Esophagus squamous epithelium (tissue), 5 donors: ENCODE data around the gene ADGRB3. TPM values are rescaled to one million over a fixed set of nuclear protein-coding genes. Genes with fewer than 3 reads are reported as not detected.
A peak's percentile ranks its signal among the peaks of the same experiment; 100 is the strongest.

Source experiments
- DNase-seq: peaks from one replicate; lab custom pipeline; 2025; lab: John Stamatoyannopoulos, UW
- H3K27ac ChIP-seq, 4 donors: fragments of 200-600 bp; sonication (generic); one replicate each; pipeline ENCODE4 v1.5.1; 2016 to 2019; ENCODE audit warnings: mild to moderate bottlenecking in 1 of 4
- H3K27me3 ChIP-seq, 4 donors: fragments of 200-600 bp; sonication (generic); 1 replicate in 3 of 4; 2 replicates in 1 of 4; pipeline versions ENCODE4 v1.5.1 to v1.6.0; 2017 to 2021; ENCODE audit warnings: antibody characterized with exemption in 1 of 4
- H3K36me3 ChIP-seq, 3 donors: fragments of 200-600 bp; sonication (generic); one replicate each; pipeline ENCODE4 v1.5.1; 2016 to 2019
- H3K4me1 ChIP-seq, 3 donors: fragments of 200-600 bp; sonication (generic); one replicate each; pipeline ENCODE4 v1.5.1; 2017 to 2019
- H3K4me3 ChIP-seq, 4 donors: fragments of 200-600 bp; sonication (generic); 1 replicate in 3 of 4; 2 replicates in 1 of 4; pipeline ENCODE4 v1.5.1; 2016 to 2019; ENCODE audit warnings: mild to moderate bottlenecking in 2 of 4, moderate library complexity in 1 of 4
- H3K9me3 ChIP-seq, 3 donors: fragments of 200-600 bp; sonication (generic); one replicate each; pipeline ENCODE4 v1.5.1; 2016 to 2019
- POLR2A ChIP-seq, 4 donors: fragments of 450-650 bp; IDR thresholded peaks; one replicate each; pipeline ENCODE4 v1.6.1; 2017; ENCODE audit warnings: antibody characterized with exemption in 4 of 4, mild to moderate bottlenecking in 4 of 4, moderate library complexity in 3 of 4
- WGBS, 2 donors: methylation state at CpG; one replicate each; pipeline ENCODE4 v1.1.5; 2018; 5-methylcytosine and 5-hydroxymethylcytosine counted together
- intact Hi-C: fragments of 100-400 bp; cut with DNase I; formaldehyde crosslinking; loops from one replicate; pipeline ENCODE4 v1.15.0; 2022
- total RNA-seq, 4 donors: library from RNA; depleted of rRNA; stranded (reverse); fragments of >200 nt; gene quantifications; one replicate each; pipeline ENCODE4 v1.1.0, GENCODE V29; 2016
- TF ChIP-seq, protein P1 (sequence below), 6 experiments: fragments of 450-650 bp in 4 of 6; fragments of 200-600 bp in 2 of 6; sonication (generic) in 2 of 6; IDR thresholded peaks; one replicate each; pipeline ENCODE4 v1.5.1; 2016 to 2019; ENCODE audit warnings: antibody characterized with exemption in 6 of 6, mild to moderate bottlenecking in 4 of 6, moderate library complexity in 4 of 6
- donor health status: DM: yes; HTN: yes; CAD: no.

The ADGRB3 gene
- total RNA-seq, 4 donors from 2014 or later: 0.04 to 1.1 (median 0.32) TPM

DNA sequence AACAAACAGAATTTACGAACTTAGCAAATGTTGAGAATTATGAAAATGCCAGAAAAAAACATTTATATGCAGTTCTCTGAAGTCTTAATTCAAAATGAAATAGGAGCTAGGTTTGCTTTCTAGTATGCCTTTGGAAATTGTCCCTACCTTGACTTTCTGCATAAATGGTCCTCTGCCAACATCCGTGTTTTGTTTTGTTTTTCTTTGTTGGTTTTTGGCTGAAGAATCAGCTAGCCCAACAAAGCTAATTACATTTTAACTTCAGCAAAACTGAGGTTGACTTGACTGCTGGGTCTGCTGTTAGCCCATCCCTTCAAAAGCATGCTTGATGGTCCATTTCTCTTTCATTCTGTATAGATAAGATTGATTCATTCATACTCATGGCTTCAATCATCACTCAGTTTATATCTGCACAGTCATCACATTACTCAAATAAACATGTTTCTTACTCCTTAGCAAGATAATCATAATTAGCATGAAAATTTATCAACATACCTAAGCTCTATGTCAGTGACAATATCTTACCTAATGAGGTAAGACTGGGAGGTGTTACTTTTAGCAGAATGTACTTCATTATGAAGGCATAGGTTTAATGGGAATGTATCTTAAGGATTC, 76.4 kb downstream of the ADGRB3 start:
- no peaks in the 10 kb centered on the region for H3K36me3 ChIP-seq
- no peak overlapping the region for H3K4me3 ChIP-seq
- H3K4me1 ChIP-seq: no peaks in the 10 kb centered on the region
- no peaks in the 10 kb centered on the region for H3K9me3 ChIP-seq
- WGBS, 2 donors: 48 to 54% methylated on average over 2 of the region's 2 CpGs
- intact Hi-C loops: no loop called here
- H3K27ac ChIP-seq: no peak overlapping the region
- no peak for DNase-seq
- no peak for TF ChIP-seq POLR2A (IDR thresholded peaks at IDR 0.05)
- TF ChIP-seq, protein P1, sequence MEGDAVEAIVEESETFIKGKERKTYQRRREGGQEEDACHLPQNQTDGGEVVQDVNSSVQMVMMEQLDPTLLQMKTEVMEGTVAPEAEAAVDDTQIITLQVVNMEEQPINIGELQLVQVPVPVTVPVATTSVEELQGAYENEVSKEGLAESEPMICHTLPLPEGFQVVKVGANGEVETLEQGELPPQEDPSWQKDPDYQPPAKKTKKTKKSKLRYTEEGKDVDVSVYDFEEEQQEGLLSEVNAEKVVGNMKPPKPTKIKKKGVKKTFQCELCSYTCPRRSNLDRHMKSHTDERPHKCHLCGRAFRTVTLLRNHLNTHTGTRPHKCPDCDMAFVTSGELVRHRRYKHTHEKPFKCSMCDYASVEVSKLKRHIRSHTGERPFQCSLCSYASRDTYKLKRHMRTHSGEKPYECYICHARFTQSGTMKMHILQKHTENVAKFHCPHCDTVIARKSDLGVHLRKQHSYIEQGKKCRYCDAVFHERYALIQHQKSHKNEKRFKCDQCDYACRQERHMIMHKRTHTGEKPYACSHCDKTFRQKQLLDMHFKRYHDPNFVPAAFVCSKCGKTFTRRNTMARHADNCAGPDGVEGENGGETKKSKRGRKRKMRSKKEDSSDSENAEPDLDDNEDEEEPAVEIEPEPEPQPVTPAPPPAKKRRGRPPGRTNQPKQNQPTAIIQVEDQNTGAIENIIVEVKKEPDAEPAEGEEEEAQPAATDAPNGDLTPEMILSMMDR (IDR thresholded peaks at IDR 0.05): no peak
- H3K27me3 ChIP-seq: no peaks in the 10 kb centered on the region

DNA sequence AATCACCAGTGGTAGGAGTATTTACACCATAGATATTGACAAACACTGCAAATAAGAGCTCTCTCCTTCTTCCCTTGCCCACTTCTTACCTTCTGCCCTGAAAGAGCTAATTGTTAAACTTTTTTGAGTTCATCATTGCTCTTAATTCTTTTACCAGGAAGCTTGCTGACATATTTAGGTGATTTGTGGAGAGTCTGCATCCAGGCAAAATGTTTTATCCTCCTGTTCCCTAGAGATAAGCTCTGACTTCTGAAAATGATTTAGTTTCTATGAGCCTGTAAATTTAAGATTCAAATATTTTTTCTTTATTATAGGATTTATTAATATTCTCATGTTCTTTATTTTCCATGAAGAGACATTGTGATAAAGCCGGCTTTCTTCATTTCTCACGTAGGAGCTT, 81.5 kb downstream of the ADGRB3 start:
- WGBS, 2 donors: 82 to 85% methylated on average over 2 of the region's 2 CpGs
- no peak overlapping the region for H3K27ac ChIP-seq
- DNase-seq: no peak
- H3K27me3 ChIP-seq: no peaks in the 10 kb centered on the region
- no peaks in the 10 kb centered on the region for H3K4me1 ChIP-seq
- intact Hi-C loops: no loop called here
- no peaks in the 10 kb centered on the region for H3K9me3 ChIP-seq
- H3K4me3 ChIP-seq: no peak overlapping the region
- no peak for TF ChIP-seq POLR2A (IDR thresholded peaks at IDR 0.05)
- TF ChIP-seq, protein P1 (IDR thresholded peaks at IDR 0.05): no peak
- H3K36me3 ChIP-seq: no peaks in the 10 kb centered on the region

DNA sequence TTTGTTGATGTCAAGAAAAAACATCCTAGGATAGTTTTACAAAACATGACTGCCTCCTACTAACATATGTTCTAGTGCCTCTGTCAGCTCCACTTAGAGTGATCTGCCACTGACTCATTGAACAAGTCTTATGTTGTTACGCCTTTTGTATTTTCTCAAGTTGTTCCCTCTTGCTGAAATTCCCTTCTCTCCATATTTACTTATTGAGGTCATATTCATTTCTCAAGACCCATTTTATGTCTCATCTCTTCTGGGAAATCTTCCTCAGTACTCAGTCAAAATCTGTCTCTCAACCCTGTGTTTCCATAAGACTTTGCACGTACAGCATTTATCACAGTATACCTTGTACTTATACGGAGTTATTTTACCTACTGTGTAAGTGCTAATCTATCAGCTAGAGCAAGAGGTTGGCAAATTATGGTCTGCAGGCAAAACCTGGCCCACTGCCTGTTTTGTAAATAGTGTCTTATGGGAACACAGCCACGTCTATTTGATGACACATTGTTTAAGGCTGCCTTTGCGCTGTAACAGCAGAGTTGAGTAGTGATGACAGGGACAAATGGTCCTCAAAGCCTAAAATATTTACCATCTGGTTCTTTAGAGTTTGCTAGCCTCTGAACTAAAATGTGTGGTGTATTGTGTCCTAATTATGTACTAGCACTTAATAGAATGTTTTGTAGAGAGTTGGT, 83.4 kb downstream of the ADGRB3 start:
- Histone ChIP-seq H3K4me1 (no peaks in the 10 kb centered on the region), H3K9me3 (no peaks in the 10 kb centered on the region), H3K36me3 (no peaks in the 10 kb centered on the region), H3K4me3 (no peak overlapping the region), H3K27ac (peak overlapping the region in 2 of 4 donors; percentile 21 to 35), H3K27me3 (no peaks in the 10 kb centered on the region)
- no peak for DNase-seq
- intact Hi-C loops: no loop called here
- 68 to 71% methylated on average over 4 to 5 of the region's 5 CpGs for WGBS, 2 donors
- TF ChIP-seq, protein P1 (IDR thresholded peaks at IDR 0.05): no peak
- no peak for TF ChIP-seq POLR2A (IDR thresholded peaks at IDR 0.05)

DNA sequence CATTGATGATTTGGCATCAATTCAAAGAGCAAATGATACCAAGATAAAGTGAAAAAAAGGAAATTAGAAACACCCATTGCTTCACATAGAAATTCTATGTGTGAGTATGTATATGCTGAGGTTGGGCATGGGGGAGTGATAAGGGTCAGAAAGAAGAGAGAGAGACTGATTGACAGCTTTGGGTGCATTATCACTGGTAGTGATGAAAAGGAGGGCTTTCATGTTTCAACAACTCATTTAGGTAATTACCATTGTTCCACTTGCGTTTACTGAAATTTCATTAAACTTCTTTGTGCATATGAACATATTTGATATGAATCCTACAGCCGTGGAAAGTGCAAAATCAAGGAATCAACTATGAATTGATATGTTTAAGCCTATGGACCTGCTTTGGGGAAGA, 84.7 kb downstream of the ADGRB3 start:
- TF ChIP-seq POLR2A (IDR thresholded peaks at IDR 0.05): no peak
- TF ChIP-seq, protein P1 (IDR thresholded peaks at IDR 0.05): no peak
- H3K36me3 ChIP-seq: no peaks in the 10 kb centered on the region
- H3K27me3 ChIP-seq: no peaks in the 10 kb centered on the region
- no peak overlapping the region for H3K27ac ChIP-seq
- DNase-seq: no peak
- no peaks in the 10 kb centered on the region for H3K4me1 ChIP-seq
- no peak overlapping the region for H3K4me3 ChIP-seq
- 79 to 82% methylated on average over 2 of the region's 2 CpGs for WGBS, 2 donors
- intact Hi-C loops: no loop called here
- no peaks in the 10 kb centered on the region for H3K9me3 ChIP-seq

DNA sequence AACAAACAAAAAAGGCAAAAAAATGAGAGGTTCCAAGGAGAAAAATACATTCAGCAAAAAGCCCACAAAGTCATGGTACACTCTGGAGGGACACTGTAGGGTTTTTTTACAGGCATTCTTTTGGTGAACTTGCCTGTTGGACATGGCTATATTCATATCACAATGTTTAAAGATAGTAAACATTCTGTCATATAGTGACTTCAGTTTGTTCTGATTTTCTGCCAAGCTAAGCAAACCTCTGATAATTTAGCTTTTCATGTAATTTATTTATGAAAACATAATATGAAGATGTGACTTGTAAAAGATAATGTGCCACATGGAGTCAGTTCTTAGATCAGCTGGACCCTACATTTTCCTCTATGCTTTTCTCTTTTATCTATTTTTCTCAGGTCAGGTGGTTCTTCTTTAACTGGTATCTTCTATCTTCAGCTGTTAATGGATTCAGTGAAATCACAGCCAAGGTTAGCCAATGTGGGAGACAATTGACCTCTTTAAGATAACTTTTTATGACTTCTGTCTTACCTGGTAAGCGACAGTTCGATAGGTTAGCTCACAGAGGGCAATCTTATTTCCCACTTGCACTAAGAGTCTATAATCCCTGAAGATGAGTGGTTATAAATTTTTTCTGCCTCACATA, 87.9 kb downstream of the ADGRB3 start:
- H3K4me1 ChIP-seq: no peaks in the 10 kb centered on the region
- intact Hi-C loops: no loop called here

More for the DNA sequence above, 87.9 kb downstream of the ADGRB3 start:
- 91 to 98% methylated on average over 2 of the region's 2 CpGs for WGBS, 2 donors
- TF ChIP-seq, protein P1 (IDR thresholded peaks at IDR 0.05): no peak
- TF ChIP-seq POLR2A (IDR thresholded peaks at IDR 0.05): no peak
- no peak for DNase-seq
- Histone ChIP-seq H3K9me3 (no peaks in the 10 kb centered on the region), H3K36me3 (no peaks in the 10 kb centered on the region), H3K27ac (no peak overlapping the region), H3K4me3 (no peak overlapping the region), H3K27me3 (no peaks in the 10 kb centered on the region)
